AG08395 (cell line): Measurements from ENCODE around the gene COL15A1.

Experiments used
- DNase-seq: peaks from one replicate; pipeline ENCODE4 v3.0.0; 2012; ENCODE audit warnings: mixed read lengths, low spot score

COL15A1 gene

DNA sequence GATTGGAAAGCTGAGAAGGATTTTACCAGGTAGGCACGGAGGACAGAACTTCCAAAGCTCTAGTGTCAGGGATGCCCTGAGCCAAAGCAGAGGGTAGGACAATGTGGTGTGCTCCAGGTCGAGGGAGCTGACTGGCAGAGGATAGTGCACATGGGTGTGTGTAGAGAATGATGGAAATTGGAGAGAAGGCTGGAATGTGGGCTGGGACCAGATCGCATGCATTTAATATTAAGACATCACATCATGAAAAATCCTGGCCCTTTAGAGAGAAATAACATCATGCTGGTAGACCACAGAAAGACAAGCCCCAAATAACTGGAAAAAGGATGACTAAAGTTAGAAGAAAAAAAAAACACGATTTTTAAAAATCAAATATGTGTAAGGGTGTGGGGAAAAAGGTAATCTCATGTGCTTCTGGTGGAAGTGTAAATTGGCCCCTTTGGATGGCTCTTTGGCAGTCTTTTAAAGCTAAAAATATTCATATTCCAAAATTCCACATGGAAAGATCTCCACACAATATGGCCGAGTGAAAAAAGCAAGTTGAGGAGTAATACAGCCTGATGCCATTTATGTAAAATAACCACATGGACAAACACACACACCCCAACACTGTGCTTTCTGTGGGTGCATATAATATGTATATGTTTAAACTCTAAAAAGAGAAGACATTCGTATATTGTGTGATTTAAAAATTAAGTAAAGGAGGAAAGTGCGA lies 94.2 kb downstream of the COL15A1 start:
- peak; percentile 63 for DNase-seq

DNA sequence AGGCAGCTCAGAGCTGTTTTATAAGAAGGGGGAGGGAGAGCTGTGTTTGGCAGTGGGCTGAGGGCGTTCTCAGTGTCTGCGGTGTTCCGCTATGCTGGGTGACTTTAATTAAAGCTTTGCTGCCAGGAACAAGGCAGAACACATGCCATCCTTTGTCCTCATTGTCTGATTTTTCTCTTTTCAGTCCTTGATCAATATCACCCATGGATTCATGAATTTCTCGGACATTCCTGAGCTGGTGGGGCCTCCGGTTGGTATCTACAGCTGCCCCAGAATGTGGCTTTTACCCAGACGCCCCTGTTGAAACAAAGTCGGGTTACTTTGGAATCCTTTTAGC lies 94.7 kb downstream of the COL15A1 start:
- no peak for DNase-seq

DNA sequence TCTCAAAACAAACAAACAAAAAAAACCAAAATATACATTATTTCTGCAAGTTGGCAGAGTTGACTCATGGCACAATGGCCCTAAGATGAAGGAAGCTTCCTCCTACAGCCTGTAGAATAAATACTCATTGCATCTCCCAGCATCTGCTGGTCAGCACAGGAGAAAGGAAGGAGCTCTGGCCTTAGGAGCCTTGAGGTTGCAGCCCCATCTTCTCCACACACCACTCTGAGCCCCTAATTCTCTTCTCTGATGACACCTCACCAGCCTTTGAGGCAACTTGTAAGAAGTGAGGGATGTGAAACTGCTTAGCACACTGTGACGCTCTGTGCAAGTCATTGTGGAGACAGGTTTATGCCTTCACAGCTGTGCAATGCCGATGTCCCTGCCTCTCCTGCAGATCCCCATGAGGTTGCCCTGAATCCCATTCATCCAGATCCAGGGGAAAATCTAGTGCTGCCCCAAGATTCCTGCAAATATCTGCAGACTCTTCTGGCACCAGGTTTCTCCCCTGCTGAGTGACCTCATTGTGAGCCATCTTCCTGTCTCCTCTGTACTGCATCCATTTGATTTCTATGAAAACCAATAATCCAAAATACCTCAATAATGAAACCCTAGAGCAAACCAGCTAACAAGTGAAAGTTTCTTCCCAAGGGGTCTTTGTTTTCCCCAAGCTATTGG lies 95.9 kb downstream of the COL15A1 start:
- DNase-seq = peak; percentile 48

DNA sequence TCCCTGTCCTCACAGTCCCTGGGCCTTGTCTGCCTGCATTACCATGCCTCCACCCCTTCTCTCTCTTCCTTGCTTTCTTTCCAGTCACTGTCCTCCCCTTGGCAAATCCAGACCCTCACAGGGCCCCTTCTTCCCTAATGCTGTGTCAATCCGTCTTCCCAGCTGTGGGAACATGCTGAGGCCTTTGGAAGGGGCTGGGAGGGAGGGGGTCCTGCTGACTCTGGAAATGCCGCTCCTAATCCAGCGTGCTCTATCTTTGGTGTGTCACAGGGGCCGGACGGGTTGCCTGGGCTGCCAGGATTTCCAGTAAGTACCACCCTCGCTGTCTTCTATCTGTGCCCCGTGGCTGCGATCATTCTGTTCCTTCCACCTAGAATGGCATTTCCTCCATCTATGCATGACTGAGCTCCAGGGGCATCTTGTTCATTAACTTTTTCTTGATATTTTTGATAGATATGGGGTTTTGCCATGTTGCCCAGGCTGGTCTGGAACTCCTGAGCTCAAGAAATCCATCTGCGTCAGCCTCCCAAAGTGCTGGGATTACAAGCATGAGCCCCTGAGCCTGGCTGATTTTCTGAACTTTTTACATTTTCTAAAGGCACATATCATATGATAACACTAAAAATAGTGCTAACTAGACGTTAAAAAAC lies 96.7 kb downstream of the COL15A1 start:
- no peak for DNase-seq

DNA sequence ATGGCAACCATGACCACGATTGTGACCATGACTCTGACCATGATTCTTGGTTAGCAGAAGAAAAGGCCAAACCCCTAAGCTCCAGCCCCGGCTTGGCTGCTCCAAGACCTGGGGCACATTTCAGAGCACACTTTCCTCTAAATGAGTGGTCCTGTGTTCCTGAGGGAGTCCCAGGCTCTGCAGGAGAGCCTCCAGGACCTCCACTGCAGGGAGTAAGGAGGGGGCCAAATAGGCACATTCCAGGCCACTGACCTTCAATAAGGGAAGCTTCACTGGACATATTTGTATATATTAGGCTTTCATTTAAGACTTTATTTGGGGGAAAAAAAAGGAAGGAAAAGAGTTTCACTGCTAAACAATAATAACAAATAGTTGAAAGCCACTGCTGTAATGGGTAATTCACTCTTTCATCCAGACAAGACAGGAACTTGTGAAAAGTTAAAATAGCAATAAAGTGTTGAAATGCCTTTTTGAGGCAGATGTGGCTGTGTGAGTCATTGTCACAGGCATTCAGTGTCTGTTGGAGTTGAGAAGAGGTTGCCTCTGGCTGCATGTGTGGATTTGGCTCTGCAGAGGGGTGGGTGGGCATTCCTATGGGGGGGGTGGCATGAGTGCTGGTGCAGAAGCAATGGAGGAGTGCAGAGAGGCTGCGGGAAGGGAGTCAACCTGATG lies 97.3 kb downstream of the COL15A1 start:
- DNase-seq = peak; percentile 84

DNA sequence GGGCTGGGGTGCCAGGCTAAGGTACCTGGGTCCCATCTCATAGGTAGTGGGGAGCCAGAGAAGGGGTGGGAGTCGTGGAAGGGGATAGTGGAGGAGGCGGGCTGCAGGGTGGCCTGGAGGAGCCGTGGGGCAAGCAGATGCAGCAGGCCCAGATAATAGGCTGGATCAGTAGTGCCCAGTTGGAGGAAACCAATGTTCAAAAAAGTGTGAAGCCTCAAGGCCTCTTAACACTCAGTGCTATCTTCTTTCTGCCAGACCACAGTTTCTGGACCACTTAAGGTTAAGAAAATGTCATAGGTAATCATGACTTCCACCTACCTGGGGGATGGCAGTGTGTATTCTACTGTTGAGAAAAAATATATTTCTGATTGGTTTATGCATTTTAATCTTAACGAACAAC lies 97.9 kb downstream of the COL15A1 start:
- no peak for DNase-seq

DNA sequence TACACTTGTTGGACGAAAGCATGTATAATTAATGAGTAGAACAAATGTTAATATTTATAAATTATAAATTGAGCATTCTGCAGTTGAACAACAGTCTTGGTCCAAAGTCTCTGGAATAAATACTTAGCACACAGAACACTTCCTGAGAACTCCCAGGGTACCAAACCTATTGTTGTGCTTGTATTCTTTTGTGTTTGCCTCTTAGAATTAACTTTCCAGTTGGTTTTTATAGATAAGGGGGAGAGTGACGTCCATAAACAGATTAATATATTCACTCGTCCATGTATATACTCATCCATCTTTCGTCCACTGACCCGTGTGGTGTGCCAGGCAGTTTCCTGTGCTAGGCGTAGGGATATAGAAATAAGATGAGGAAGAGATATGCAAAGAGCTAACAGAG lies 98.9 kb downstream of the COL15A1 start:
- no peak for DNase-seq

DNA sequence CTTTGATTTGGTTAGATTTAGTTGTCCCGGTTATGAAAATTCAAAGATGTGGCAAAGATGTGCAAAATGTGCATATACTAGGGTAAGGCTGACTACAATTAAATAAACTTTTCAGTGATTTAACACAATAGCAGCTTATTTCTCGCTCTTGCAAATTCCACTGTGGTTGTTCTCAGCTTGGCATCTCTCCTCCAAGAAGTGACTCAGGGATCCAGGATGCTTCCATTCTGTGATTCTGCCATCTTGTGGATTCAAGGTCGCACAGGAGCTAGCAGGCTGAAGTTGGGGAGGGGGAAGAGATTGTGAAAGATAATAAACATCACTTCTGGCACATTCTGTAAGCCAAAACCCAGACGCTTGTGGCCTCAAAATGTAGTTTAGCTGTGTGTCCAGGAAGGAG lies 101.1 kb downstream of the COL15A1 start:
- no peak for DNase-seq

DNA sequence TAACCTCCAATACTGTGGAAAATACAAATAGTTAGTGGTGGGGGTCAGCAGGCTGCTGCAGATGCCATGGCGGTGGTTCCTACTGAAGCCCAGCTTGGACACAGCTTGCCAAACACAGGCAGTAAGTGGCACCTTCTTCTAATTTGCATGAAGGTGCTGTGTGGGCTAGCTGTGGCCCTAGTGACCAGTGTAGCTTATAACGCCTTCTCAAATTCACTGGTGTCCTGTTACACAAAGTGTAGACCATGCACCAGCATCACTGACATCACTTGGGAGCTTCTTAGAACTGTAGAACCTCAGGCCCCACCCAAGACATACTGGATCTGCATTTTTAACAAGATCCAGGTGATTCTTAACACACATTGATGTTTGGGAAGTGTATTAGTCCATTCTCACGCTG lies 102.4 kb downstream of the COL15A1 start:
- no peak for DNase-seq

DNA sequence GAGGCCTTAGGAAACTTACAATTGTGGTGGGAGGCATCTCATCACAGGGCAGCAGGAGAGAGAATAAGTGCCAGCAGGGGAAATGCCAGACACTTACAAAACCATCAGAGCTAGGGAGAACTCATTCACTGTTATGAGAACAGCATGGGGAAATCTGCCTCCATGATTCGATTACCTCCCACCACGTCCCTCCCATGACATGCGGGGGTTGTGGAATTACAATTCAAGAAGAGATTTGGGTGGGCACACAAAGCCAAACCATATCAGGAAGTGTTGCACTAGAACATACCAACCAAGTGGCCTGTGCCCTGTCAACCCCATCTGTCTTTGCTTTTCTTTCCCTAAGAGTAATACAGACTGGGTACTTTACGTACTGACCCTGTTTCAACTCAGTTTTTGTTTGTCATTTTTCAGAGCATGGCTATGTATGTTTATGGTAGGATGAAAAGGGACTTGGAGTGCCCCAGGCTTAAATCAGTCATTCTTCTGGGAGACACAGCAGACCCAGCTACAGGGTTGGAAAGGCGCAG lies 102.9 kb downstream of the COL15A1 start:
- DNase-seq = no peak

DNA sequence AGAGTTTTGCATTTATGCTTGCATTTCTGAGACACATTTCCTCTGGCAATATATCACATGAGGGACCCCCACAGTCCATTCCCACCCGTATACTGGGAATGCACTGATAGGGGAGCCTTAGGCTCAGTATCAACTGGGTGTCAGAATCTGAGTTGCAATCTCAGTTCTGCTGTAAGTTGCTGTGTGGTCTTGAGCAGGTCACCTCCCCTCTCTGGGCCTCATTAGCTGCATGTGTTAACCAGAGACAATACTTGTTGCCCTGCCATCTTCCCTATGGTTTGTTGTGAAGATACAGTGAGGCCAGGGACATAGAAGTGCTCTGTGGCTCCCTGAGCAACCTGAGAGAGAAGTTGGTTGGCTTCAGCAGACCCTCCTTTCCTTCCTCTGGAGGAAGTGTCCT lies 105.5 kb downstream of the COL15A1 start:
- no peak for DNase-seq

DNA sequence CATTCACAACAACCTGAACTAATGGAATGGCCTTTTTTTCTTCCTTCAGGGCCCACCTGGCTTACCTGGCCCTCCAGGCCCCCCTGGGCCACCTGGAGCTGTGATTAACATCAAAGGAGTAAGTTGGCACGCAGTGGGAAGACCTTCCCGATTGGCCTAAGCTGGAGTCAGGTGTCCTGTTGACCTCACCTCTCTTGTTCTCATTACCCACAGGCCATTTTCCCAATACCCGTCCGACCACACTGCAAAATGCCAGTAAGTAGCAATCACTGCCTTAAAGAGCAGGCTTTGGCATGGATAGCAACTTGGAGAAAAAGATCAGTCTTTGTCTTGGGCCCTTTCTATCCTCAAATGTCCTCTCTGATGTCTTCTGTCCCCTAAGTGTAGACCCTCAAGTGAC lies 105.9 kb downstream of the COL15A1 start:
- no peak for DNase-seq

DNA sequence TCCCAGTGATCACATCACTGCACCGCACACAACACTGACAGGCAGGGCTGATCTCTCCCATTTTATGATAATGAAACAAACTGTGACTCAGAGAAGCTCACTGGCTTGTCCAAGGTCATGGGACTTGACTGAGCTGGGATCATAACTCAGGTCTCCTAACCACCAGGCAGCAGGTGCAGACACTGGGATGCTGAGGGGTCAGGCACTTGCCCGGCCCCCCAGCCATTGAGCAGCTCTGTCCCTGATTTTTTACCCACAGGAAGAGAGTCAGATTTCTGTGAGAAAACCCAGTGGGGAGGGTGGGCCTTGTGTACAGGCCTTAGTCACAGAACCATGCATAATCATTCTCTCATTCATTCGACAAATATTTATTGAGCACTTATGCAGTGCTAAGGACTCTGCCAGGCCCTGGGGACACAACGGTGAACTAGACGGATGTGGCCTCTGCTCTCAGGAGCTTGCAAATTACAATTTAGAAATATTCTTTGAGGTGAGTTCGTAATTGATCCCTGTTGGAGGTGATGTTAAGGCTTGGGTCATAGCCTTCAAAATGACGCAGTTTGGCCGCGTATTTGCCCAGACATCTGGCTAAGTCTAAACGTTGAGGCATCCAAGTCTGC lies 106.7 kb downstream of the COL15A1 start:
- peak; percentile 49 for DNase-seq

DNA sequence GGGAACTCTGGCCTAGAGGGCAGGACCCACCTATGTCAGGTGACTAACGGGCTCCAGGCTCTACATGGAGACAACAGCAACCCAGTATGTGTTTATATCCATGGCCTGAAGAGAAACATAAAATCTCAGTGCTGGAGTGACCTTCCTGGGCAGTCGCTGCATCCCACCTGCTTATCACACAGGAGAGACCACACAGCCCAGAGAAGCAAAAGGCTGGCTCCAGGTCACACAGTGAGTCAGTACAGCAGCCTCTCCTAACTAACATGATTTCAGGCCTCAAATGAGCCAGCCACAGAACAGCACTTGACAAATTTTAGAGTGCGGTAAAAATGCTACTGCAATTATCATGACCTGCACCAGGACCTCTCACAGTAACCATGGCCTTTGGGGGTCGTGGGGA lies 107.2 kb downstream of the COL15A1 start:
- DNase-seq = no peak

DNA sequence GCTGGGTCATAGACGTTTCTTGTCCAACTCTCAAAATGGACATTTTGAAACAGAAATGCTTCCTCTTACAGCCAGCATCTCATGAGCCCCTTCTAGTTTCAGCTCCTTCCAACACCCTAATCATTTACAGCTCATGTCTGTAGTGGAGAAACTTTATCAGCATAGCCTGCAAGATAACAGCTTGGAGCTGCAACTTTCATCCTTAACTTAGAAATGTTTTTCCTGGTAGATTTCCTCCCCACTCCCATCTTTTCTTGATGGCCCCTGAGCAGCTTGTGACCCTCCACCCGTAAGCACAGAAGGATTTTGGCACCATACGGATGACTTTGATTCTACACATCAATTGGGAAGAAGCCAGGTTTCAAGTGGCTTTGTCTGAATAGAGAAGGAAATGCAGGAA lies 107.7 kb downstream of the COL15A1 start:
- no peak for DNase-seq

DNA sequence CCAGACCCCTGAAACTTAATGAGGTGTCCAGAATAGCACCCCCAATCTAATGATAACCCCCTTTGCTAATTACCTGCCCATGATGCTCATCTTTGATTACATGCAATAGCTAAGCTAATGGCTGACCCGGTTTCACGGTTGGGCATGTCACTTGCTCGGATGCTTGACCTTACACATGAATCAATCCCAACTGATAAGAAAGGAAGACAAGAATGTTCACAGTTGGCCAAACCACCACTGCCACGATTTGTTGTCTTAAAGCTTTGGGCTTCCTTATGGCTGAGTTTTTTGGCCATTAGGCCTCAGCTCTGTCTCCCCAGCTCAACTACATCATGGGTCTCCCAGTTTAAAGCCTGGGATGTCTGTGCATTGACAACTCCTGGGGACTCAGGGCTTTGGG lies 108.1 kb downstream of the COL15A1 start:
- no peak for DNase-seq

DNA sequence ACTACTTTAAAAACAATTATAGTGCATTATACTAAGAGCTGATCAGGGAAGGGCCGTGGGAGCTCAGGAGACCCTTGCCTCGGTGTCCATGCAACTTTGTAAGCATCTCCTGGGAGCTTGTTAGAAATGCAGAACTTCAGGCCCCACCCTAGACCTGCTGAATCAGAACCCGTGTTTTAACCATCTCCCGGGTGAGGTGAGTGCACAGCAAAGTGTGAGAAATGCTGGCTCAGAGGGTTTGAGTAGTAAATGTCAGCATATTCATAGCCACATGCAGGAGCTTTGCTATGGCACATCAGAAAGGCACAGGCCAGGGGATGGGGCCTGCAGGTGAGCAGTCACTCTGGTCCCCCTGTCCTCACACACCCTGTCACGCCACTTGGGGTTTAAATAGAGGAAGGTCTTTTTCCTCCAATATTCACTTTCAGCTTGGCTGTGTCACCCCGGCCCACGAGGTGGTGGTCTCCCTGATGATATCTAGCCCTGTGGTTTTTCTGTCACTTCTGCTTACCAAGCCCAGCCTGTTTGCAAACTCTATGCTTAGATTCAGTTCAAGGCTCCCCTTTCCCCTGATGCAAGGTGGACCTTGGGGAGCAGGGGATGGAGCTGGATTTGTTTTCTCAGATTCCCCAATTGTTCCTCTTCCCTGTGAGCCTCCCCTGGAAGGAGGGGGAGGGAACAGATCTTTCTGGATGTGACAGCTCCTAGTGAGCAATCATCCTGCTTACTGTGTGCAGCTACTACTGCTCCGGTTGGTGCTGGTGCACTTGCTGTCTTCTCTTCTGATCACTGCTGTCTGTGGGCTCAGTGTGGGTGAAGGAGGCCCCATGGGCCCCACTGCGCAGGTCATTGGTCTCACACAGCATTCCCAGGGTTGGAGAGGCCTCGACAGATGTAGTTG lies 109.4 kb downstream of the COL15A1 start:
- no peak for DNase-seq

DNA sequence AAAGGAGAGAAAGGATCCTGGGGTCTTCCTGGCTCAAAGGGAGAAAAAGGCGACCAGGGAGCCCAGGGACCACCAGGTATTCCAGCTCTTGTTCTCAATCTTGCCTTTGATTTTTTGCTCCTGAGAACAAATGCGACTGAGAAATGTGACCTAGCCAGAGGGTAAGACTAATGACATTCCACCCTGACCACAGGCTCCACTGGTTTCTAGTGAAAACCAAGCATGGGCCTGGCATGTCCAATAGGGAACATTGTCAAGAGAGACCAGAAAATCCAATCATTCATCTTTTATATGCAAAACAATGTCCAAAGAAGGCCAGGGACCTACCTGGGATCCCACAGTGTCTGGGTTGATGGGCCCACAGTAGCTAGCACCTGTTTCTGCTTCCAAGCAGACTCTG lies 110.9 kb downstream of the COL15A1 start:
- peak; percentile 71 for DNase-seq

DNA sequence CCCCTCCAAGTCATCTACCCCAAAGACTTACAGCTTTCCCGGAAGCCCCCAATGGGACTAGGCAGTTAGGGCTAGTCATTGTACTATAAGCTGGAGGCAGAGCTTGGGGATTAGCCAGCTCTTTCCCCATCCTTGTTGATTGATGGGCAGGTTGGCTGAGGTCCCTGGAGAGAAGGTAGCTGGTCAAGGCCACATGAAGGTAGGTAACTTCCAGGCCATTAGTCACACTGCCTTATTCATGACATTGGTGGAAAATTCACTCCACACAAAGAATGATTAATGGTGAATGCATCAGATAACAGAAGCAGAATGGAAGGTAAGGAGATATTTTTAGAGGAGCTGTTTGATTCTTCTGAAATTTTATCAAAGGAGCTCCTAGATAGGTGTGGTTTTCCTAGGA lies 111.7 kb downstream of the COL15A1 start:
- DNase-seq = no peak

DNA sequence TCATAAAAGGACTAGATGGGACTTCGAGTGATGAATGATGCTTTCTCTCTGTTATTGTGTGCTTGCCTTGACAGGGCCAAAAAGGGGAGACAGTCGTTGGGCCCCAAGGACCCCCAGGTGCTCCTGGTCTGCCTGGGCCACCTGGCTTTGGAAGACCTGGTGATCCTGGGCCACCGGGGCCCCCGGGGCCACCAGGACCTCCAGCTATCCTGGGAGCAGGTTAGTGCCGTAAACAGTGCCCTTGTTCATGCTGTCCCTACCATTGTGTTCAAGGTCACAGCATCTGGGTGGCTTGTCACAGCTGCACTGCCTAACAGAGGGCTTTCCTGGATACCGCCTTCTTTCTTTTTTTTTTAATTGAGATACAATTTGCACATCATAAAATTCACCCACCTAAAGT lies 112.5 kb downstream of the COL15A1 start:
- DNase-seq = no peak
